DMS153 (cell line): Measurements from ENCODE around the gene CTU1.

Experiments
- DNase-seq: peaks from one replicate; lab custom pipeline; 2025; lab: John Stamatoyannopoulos, UW

Gene CTU1

GRCh38 chr19:51131780-51132680, 23.8 kb upstream of the CTU1 start:
- no peak for DNase-seq

- no peak for DNase-seq
These were observed 21.5 kb upstream of the CTU1 start for GRCh38 chr19:51129716-51130115.

GRCh38 chr19:51128227-51128626, 20.0 kb upstream of the CTU1 start:
- no peak for DNase-seq

GRCh38 chr19:51127755-51128154, 19.5 kb upstream of the CTU1 start:
- no peak for DNase-seq

GRCh38 chr19:51127032-51127431, 18.8 kb upstream of the CTU1 start:
- no peak for DNase-seq

GRCh38 chr19:51125421-51126075, 17.3 kb upstream of the CTU1 start:
- no peak for DNase-seq

GRCh38 chr19:51124729-51125128, 16.5 kb upstream of the CTU1 start, which contains the start of gene SIGLEC9:
TSS of gene SIGLEC9 (plus strand) at chr19:51124906. CDS start at chr19:51124975, 69 bp downstream.
- DNase-seq: no peak

- no peak for DNase-seq
These were observed 16.0 kb upstream of the CTU1 start for GRCh38 chr19:51124216-51124615.

GRCh38 chr19:51123802-51124201, 15.6 kb upstream of the CTU1 start:
- no peak for DNase-seq

GRCh38 chr19:51123381-51123800, 15.2 kb upstream of the CTU1 start:
- DNase-seq: no peak

- DNase-seq: no peak
These were observed 14.1 kb upstream of the CTU1 start for GRCh38 chr19:51122112-51122981.

GRCh38 chr19:51121257-51121656, 13.0 kb upstream of the CTU1 start:
- DNase-seq: no peak

GRCh38 chr19:51120160-51120559, 12.0 kb upstream of the CTU1 start:
- no peak for DNase-seq

- no peak for DNase-seq
These were observed 11.4 kb upstream of the CTU1 start for GRCh38 chr19:51119611-51120010.

- DNase-seq: no peak
These were observed 10.9 kb upstream of the CTU1 start for GRCh38 chr19:51119101-51119500.

GRCh38 chr19:51116736-51117286, 8.6 kb upstream of the CTU1 start:
- DNase-seq: no peak

- no peak for DNase-seq
These were observed 6.0 kb upstream of the CTU1 start for GRCh38 chr19:51114087-51114729.

- no peak for DNase-seq
These were observed 3.4 kb upstream of the CTU1 start for GRCh38 chr19:51111606-51112005.

- no peak for DNase-seq
These were observed 2.4 kb upstream of the CTU1 start for GRCh38 chr19:51110666-51110971.

GRCh38 chr19:51108805-51109146, 567 bp upstream of the CTU1 start:
- DNase-seq: no peak

GRCh38 chr19:51107406-51108065, 673 bp downstream of the CTU1 start:
- DNase-seq: no peak
